ENCODE measurements around the gene TPCN1. TPM values are rescaled to one million over a fixed set of nuclear protein-coding genes. Genes with fewer than 3 reads are reported as not detected.
A peak's percentile ranks its signal among the peaks of the same experiment; 100 is the strongest.

Gene TPCN1
- total RNA-seq, 2 donors from 2014 or later, result 74.7 to 84.0 TPM

- Mint-ChIP-seq H3K36me3 (ENCODE audit: insufficient read depth in 2 of 2) (peaks cover 2 to 46% of the 10 kb centered on the region in 2 donors), H3K4me1 (ENCODE audit: low read depth) (peaks cover 70% of the 10 kb centered on the region)
Measured at GRCh38 chr12:113232840-113233585, 11.7 kb downstream of the TPCN1 start.

GRCh38 chr12:113233967-113234366 is 12.7 kb downstream of the TPCN1 start:
- Mint-ChIP-seq H3K27ac (no peak overlapping the region), H3K4me3 (no peak overlapping the region), H3K9me3 (no peaks in the 10 kb centered on the region), H3K27me3 (ENCODE audit: low read depth) (no peaks in the 10 kb centered on the region), H3K36me3 (ENCODE audit: insufficient read depth in 2 of 2) (peaks cover 2 to 44% of the 10 kb centered on the region in 2 donors), H3K4me1 (ENCODE audit: low read depth) (peaks cover 61% of the 10 kb centered on the region)
- ATAC-seq (replicated peaks in 1 of 2) (no peak), DNase-seq (no peak)

More at GRCh38 chr12:113232840-113233585, 11.7 kb downstream of the TPCN1 start:
- Mint-ChIP-seq H3K9me3 (no peaks in the 10 kb centered on the region), H3K27ac (peak overlapping the region; percentile 69), H3K4me3 (peak overlapping the region; percentile 83 to 88), H3K27me3 (ENCODE audit: low read depth) (no peaks in the 10 kb centered on the region)
- peak; percentile 79 to 83 for ATAC-seq (replicated peaks in 1 of 2)
- peak; percentile 65 to 76 for DNase-seq

DNA sequence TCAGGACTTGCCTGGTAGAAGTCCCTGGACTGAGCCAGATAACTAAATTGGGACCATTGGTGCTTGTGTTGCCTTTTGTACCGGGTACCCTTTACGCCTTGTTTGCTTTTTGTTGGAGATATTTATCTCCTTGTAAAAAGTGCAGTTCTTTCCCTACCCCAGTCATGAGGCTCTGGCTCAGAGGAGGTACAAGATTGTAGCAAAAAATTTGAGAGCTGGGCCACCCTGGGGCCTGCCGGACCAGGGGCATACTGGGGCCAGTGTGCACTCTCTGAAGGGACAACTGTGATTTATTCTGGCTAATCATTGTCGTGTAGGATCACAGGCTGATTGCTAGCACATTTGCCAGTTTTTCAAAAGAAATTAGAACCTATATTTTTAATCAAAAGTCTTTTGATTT is 13.2 kb downstream of the TPCN1 start:
- Mint-ChIP-seq H3K27me3 (ENCODE audit: low read depth) (no peaks in the 10 kb centered on the region), H3K9me3 (no peaks in the 10 kb centered on the region), H3K36me3 (ENCODE audit: insufficient read depth in 2 of 2) (peaks cover 4 to 45% of the 10 kb centered on the region in 2 donors), H3K4me1 (ENCODE audit: low read depth) (peaks cover 56% of the 10 kb centered on the region), H3K27ac (no peak overlapping the region), H3K4me3 (no peak overlapping the region)
- no peak for ATAC-seq (replicated peaks in 1 of 2)
- DNase-seq, result no peak

DNA sequence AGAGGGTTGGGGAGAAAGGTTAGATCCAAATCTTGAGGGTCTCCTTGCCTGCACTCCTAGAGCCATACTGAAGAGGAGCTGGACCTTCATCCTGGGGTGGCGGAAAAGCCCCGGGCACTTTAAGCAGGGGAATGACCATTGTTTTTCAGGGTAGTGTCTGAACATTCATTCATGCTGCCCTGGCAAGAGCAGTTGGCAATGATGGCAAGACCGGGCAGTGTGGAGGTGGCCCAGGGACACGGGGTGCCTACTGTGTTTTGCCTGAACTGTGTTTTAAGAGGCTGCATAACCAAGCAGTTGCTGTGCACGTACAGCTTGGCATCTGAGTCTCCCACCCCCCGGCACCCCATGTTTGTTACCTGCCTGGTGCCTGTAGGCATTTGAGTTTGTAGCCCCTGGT is 14.7 kb downstream of the TPCN1 start:
- no peak for ATAC-seq (replicated peaks in 1 of 2)
- peaks cover 43% of the 10 kb centered on the region for H3K4me1 Mint-ChIP-seq (ENCODE audit: low read depth)
- peaks cover 6 to 39% of the 10 kb centered on the region in 2 donors for H3K36me3 Mint-ChIP-seq (ENCODE audit: insufficient read depth in 2 of 2)
- DNase-seq, result no peak
- no peak overlapping the region for H3K4me3 Mint-ChIP-seq
- H3K27me3 Mint-ChIP-seq (ENCODE audit: low read depth), result no peaks in the 10 kb centered on the region
- H3K27ac Mint-ChIP-seq, result no peak overlapping the region
- H3K9me3 Mint-ChIP-seq, result no peaks in the 10 kb centered on the region

DNA sequence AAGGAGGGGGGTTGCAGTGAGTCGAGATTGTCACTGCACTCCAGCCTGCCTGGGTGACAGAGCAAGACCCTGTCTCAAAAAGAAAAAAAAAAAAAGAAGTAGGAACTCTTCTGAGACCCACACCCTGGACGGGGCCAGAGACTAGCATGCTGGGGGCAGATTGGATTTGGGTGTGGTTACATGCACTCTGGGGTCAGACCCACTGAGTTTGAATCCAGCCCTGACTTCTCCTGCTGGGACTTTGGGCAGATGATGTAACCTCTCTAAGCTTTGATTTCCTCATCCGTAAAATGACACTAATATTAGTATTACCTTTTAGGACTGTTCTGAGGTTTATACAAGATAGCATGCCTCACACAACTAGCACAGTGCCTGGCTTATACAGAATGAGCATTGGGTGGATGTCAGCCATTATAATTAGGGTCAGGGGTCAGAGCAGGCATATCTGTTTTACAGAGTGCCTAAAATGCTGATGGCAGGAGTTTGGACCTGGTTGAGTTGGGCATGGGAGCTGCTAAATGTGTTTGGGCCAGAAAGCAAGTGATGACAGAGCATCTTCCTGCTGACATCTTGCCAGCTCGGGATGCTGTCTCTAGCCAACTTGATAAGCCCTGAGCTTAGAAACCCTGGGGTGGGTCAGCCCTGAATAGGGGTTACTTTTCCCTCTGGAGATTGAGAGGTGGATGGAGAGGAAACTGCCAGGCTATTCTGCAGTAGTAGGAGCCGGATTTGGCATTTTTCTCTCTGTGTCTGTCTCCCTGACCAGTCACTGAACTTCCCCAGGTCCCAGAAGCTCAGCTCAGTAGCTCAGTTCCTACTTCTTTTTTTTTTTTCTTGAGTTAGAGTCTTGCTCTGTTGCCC is 15.5 kb downstream of the TPCN1 start:
- ATAC-seq (replicated peaks in 1 of 2) (no peak), DNase-seq (no peak)
- Mint-ChIP-seq H3K27me3 (ENCODE audit: low read depth) (no peaks in the 10 kb centered on the region), H3K4me3 (no peak overlapping the region), H3K36me3 (ENCODE audit: insufficient read depth in 2 of 2) (peaks cover 6 to 37% of the 10 kb centered on the region in 2 donors), H3K4me1 (ENCODE audit: low read depth) (peaks cover 38% of the 10 kb centered on the region), H3K9me3 (no peaks in the 10 kb centered on the region), H3K27ac (no peak overlapping the region)

- Mint-ChIP-seq H3K27me3 (ENCODE audit: low read depth) (no peaks in the 10 kb centered on the region), H3K4me3 (no peak overlapping the region), H3K27ac (no peak overlapping the region), H3K4me1 (ENCODE audit: low read depth) (peaks cover 28% of the 10 kb centered on the region), H3K36me3 (ENCODE audit: insufficient read depth in 2 of 2) (peaks cover 6 to 37% of the 10 kb centered on the region in 2 donors), H3K9me3 (no peaks in the 10 kb centered on the region)
- DNase-seq (no peak), ATAC-seq (replicated peaks in 1 of 2) (no peak)
Measured at GRCh38 chr12:113237748-113238147, 16.5 kb downstream of the TPCN1 start.

DNA sequence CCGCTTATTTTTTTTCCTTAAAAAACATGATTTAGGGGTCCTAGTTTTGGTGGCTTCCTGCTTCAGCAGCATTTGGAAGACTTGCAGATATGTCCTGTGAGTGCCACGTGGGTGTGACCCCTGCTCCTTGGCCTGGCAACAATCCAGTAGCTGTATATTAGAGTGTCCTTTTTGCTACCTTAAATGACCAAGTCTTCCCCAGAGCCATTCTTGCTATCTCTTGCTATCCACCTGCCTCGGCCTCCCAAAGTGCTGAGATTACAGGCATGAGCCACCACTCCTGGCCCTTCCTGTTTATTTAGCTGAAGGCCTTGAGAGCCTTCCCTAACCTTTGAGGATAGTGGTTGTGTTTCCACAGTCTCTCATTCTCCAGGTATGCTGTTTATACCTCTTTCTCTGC is 17.0 kb downstream of the TPCN1 start:
- Mint-ChIP-seq H3K27ac (no peak overlapping the region), H3K27me3 (ENCODE audit: low read depth) (no peaks in the 10 kb centered on the region), H3K4me1 (ENCODE audit: low read depth) (peaks cover 22% of the 10 kb centered on the region), H3K9me3 (no peaks in the 10 kb centered on the region), H3K36me3 (ENCODE audit: insufficient read depth in 2 of 2) (peaks cover 4 to 36% of the 10 kb centered on the region in 2 donors), H3K4me3 (no peak overlapping the region)
- ATAC-seq (replicated peaks in 1 of 2) (no peak), DNase-seq (no peak)

- peaks cover 4 to 32% of the 10 kb centered on the region in 2 donors for H3K36me3 Mint-ChIP-seq (ENCODE audit: insufficient read depth in 2 of 2)
- no peak for ATAC-seq (replicated peaks in 1 of 2)
- peak overlapping the region; percentile 55 for H3K27ac Mint-ChIP-seq
- no peak overlapping the region for H3K4me3 Mint-ChIP-seq
- peaks cover 13% of the 10 kb centered on the region for H3K4me1 Mint-ChIP-seq (ENCODE audit: low read depth)
- no peaks in the 10 kb centered on the region for H3K27me3 Mint-ChIP-seq (ENCODE audit: low read depth)
- no peaks in the 10 kb centered on the region for H3K9me3 Mint-ChIP-seq
- DNase-seq, result no peak
Measured at GRCh38 chr12:113239288-113239771, 18.1 kb downstream of the TPCN1 start.

- Mint-ChIP-seq H3K36me3 (ENCODE audit: insufficient read depth in 2 of 2) (peaks cover 6 to 35% of the 10 kb centered on the region in 2 donors), H3K27me3 (ENCODE audit: low read depth) (no peaks in the 10 kb centered on the region)
Measured at GRCh38 chr12:113239811-113240331, 18.6 kb downstream of the TPCN1 start.

GRCh38 chr12:113240395-113240794 is 19.1 kb downstream of the TPCN1 start:
- Mint-ChIP-seq H3K36me3 (ENCODE audit: insufficient read depth in 2 of 2) (peaks cover 6 to 34% of the 10 kb centered on the region in 2 donors), H3K27ac (no peak overlapping the region), H3K9me3 (no peaks in the 10 kb centered on the region), H3K4me1 (ENCODE audit: low read depth) (peaks cover 19% of the 10 kb centered on the region), H3K4me3 (no peak overlapping the region), H3K27me3 (ENCODE audit: low read depth) (no peaks in the 10 kb centered on the region)
- DNase-seq (no peak), ATAC-seq (replicated peaks in 1 of 2) (no peak)

More at GRCh38 chr12:113239811-113240331, 18.6 kb downstream of the TPCN1 start:
- H3K4me1 Mint-ChIP-seq (ENCODE audit: low read depth), result peaks cover 18% of the 10 kb centered on the region
- ATAC-seq (replicated peaks in 1 of 2), result no peak
- no peak for DNase-seq
- no peaks in the 10 kb centered on the region for H3K9me3 Mint-ChIP-seq
- peak overlapping the region; percentile 55 for H3K27ac Mint-ChIP-seq
- no peak overlapping the region for H3K4me3 Mint-ChIP-seq

- H3K27ac Mint-ChIP-seq, result no peak overlapping the region
Measured at GRCh38 chr12:113241191-113242025, 20.1 kb downstream of the TPCN1 start.

DNA sequence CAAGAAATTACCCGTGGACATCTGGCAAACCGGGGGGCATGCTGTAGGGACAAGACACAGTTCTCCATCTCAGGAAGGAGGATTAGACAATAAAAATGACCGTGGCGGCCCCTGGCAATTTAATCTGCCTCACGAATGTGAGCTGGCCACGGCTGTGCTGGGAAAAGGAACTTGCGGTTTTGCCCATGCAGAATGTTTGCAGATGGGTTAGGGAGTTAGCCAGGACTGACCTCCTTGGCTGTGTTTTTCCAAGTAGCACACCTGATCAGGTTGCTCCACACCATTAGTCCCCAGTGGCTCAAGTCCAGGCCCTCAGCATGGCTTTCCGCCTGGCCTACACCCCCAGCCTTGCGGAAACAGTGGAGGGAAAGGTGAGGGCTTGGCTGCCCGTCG is 20.8 kb downstream of the TPCN1 start:
- H3K36me3 Mint-ChIP-seq (ENCODE audit: insufficient read depth in 2 of 2), result peaks cover 6 to 33% of the 10 kb centered on the region in 2 donors
- no peak overlapping the region for H3K27ac Mint-ChIP-seq

More at GRCh38 chr12:113241191-113242025, 20.1 kb downstream of the TPCN1 start:
- no peak overlapping the region for H3K4me3 Mint-ChIP-seq
- H3K4me1 Mint-ChIP-seq (ENCODE audit: low read depth), result peaks cover 14% of the 10 kb centered on the region
- ATAC-seq (replicated peaks in 1 of 2) (no peak), DNase-seq (no peak)
- H3K36me3 Mint-ChIP-seq (ENCODE audit: insufficient read depth in 2 of 2), result peaks cover 6 to 37% of the 10 kb centered on the region in 2 donors
- no peaks in the 10 kb centered on the region for H3K9me3 Mint-ChIP-seq
- H3K27me3 Mint-ChIP-seq (ENCODE audit: low read depth), result no peaks in the 10 kb centered on the region

More for the DNA sequence above, 20.8 kb downstream of the TPCN1 start:
- H3K4me1 Mint-ChIP-seq (ENCODE audit: low read depth), result peaks cover 18% of the 10 kb centered on the region
- no peaks in the 10 kb centered on the region for H3K27me3 Mint-ChIP-seq (ENCODE audit: low read depth)
- ATAC-seq (replicated peaks in 1 of 2) (no peak), DNase-seq (no peak)
- H3K9me3 Mint-ChIP-seq, result no peaks in the 10 kb centered on the region
- no peak overlapping the region for H3K4me3 Mint-ChIP-seq

Data from activated T-cell treated with anti-CD3 and anti-CD28 coated beads, Interleukin-2, amount 50 U/mL, for 72 hours (primary cell).